T-helper 2 cell treated with Interferon-gamma antibody and Interleukin-4, amounts not matched to agents 5 μg/mL and 100 μg/mL, for 36 hours (primary cell): ENCODE data around the gene MXD3.

Experiments used
- DNase-seq: peaks from one replicate; pipeline ENCODE4 v3.0.0; 2021; ENCODE audit warnings: low spot score
- H3K27ac Mint-ChIP-seq: one replicate; pipeline ENCODE4 v1.8.0; 2021; ENCODE audit warnings: mild to moderate bottlenecking, mixed read lengths
- H3K27me3 Mint-ChIP-seq: one replicate; pipeline ENCODE4 v1.8.0; 2021; ENCODE audit warnings: low read depth, mixed read lengths
- H3K36me3 Mint-ChIP-seq: one replicate; pipeline ENCODE4 v1.8.0; 2021; ENCODE audit warnings: low read depth, mixed read lengths
- H3K4me1 Mint-ChIP-seq: one replicate; pipeline ENCODE4 v1.8.0; 2021; ENCODE audit warnings: low read depth, mixed read lengths
- H3K4me3 Mint-ChIP-seq: one replicate; pipeline ENCODE4 v1.8.0; 2022; ENCODE audit warnings: mild to moderate bottlenecking, moderate library complexity, mixed read lengths
- H3K9me3 Mint-ChIP-seq: one replicate; pipeline ENCODE4 v1.8.0; 2021; ENCODE audit warnings: mixed read lengths

The MXD3 gene

DNA sequence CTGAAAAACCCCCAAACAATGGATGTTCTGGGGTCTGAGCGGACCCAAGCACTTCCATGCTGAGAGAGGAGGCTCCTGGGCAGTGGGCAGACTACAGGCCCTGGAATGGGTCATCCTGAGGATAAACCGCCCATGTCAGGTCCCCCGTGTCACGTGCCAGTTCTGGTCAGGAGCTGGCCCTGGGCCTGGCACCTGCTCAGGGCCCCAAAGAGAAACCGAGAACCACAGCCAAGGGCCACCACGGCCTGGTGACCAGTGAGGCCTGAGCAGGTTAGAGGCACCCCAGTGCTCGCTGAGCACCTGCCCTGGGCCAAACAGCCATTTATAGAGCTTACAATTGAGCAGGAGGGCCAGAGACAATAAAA lies 24.0 kb upstream of the MXD3 start:
- no peak for DNase-seq
- H3K4me3 Mint-ChIP-seq, result no peak overlapping the region
- H3K27me3 Mint-ChIP-seq, result no peaks in the 10 kb centered on the region
- peaks cover 52% of the 10 kb centered on the region for H3K36me3 Mint-ChIP-seq
- no peak overlapping the region for H3K27ac Mint-ChIP-seq
- peaks cover 6% of the 10 kb centered on the region for H3K4me1 Mint-ChIP-seq
- no peaks in the 10 kb centered on the region for H3K9me3 Mint-ChIP-seq

GRCh38 chr5:177334781-177335700 lies 23.3 kb upstream of the MXD3 start:
- Mint-ChIP-seq H3K9me3 (no peaks in the 10 kb centered on the region), H3K27ac (no peak overlapping the region), H3K4me1 (peaks cover 4% of the 10 kb centered on the region), H3K4me3 (no peak overlapping the region), H3K27me3 (no peaks in the 10 kb centered on the region), H3K36me3 (peaks cover 53% of the 10 kb centered on the region)
- no peak for DNase-seq

- Mint-ChIP-seq H3K27ac (no peak overlapping the region), H3K9me3 (no peaks in the 10 kb centered on the region), H3K4me3 (no peak overlapping the region), H3K4me1 (no peaks in the 10 kb centered on the region), H3K27me3 (no peaks in the 10 kb centered on the region), H3K36me3 (peaks cover 50% of the 10 kb centered on the region)
- no peak for DNase-seq
These were observed 22.5 kb upstream of the MXD3 start for GRCh38 chr5:177334155-177334551.

GRCh38 chr5:177333420-177334154 lies 21.9 kb upstream of the MXD3 start:
- Mint-ChIP-seq H3K27ac (no peak overlapping the region), H3K4me1 (no peaks in the 10 kb centered on the region), H3K36me3 (peaks cover 44% of the 10 kb centered on the region), H3K9me3 (no peaks in the 10 kb centered on the region), H3K4me3 (no peak overlapping the region), H3K27me3 (no peaks in the 10 kb centered on the region)
- no peak for DNase-seq

- Mint-ChIP-seq H3K27me3 (no peaks in the 10 kb centered on the region), H3K9me3 (no peaks in the 10 kb centered on the region), H3K4me3 (no peak overlapping the region), H3K36me3 (peaks cover 44% of the 10 kb centered on the region), H3K4me1 (peaks cover under 1% of the 10 kb centered on the region), H3K27ac (no peak overlapping the region)
- no peak for DNase-seq
These were observed 21.2 kb upstream of the MXD3 start for GRCh38 chr5:177332896-177333260.

DNA sequence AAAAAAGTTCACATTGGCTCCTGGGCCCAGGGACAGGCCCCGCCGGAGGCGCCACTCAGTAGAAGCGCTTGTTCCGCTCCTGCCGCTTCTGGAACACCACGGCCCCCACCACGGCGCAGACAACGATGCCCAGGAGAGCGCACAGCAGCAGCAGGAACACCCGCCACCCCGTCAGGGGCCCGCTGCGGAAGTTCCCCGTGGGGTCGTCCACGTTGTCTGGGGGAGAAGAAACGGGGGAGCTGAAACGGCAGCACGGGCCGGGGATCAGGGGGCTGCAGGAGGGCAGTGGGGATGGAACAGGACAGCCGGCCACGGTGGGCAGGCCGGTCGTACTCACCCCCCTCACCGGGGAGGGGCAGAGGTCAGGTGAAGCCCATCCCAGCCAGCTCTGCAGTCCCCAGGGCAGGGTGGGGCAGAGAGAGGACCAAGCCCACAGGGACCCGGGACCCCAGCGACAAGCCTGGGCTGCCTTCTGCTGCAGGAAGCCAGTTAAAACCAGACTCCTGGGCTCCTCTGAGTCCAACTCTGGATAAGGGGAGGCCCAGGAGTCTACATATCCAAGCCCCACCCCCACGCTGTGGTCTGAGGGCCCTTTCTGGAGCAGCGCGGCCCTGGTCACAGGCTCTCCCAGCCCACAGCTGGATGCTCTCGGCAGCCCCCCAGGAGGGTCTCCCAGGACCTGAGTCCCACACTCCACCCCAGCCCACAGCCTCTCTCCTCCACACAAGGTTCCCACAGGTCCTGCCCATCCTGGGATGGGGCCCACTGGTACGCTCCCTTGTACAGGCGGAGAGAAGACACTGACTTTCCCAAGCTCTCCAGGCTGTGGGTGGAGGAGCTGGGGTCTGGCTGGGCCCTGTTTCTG lies 20.6 kb upstream of the MXD3 start:
- no peak for DNase-seq
- no peak overlapping the region for H3K27ac Mint-ChIP-seq
- peaks cover 49% of the 10 kb centered on the region for H3K36me3 Mint-ChIP-seq
- no peaks in the 10 kb centered on the region for H3K27me3 Mint-ChIP-seq
- no peaks in the 10 kb centered on the region for H3K9me3 Mint-ChIP-seq
- no peak overlapping the region for H3K4me3 Mint-ChIP-seq
- H3K4me1 Mint-ChIP-seq, result peaks cover 2% of the 10 kb centered on the region

- Mint-ChIP-seq H3K9me3 (no peaks in the 10 kb centered on the region), H3K36me3 (peaks cover 44% of the 10 kb centered on the region), H3K4me1 (peaks cover 2% of the 10 kb centered on the region), H3K27ac (no peak overlapping the region), H3K27me3 (no peaks in the 10 kb centered on the region), H3K4me3 (no peak overlapping the region)
- no peak for DNase-seq
These were observed 19.5 kb upstream of the MXD3 start for GRCh38 chr5:177330991-177331842.

DNA sequence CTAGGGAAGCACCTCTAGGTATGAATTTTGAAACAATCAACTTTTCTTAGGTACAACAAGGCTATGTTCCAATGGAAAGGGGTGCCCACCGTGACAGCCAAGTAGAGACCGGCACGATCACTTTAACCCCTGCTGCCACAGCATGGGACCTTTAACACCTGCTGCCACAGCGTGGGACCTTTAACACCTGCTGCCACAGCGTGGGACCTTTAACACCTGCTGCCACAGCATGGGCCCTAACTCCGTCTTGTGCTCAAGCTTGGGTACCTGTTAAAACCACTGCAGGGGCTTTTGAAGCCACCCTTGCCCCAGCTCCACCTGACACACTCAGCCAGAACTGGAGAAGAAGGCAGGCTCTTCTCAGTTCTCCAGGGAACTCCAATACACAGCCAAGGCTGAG lies 18.2 kb upstream of the MXD3 start:
- Mint-ChIP-seq H3K9me3 (no peaks in the 10 kb centered on the region), H3K4me1 (peaks cover 2% of the 10 kb centered on the region), H3K27ac (no peak overlapping the region), H3K4me3 (no peak overlapping the region), H3K36me3 (peaks cover 33% of the 10 kb centered on the region), H3K27me3 (no peaks in the 10 kb centered on the region)
- no peak for DNase-seq

DNA sequence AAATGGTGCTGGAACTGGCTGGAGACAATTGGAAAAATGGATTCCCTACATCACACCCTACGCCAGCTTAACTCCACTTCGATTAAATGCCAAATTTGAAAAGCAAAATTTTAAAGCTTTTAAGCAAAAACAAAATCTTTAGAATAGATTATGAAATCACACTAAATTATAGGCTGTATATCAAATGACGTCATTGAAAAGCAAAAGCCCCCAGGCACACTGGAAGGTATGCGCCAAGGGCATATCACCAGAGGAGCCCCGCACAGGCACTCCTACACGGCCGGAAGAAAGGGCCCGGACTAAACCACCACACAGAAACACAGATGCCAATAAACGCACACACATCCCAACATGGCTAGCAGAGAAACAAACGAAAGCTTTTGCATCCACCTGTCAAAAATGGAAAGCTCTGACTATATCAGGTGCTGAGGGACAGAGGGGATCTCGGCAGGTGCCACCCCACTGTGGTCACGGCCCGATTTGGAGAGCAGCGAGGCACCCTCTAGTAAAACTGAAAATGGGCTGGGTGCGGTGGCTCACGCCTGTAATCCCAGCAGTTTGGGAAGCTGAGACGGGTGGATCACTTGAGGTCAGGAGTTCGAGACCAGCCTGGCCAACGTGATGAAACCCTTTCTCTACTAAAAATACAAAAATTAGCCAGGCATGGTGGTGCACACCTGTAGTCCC lies 17.0 kb upstream of the MXD3 start:
- Mint-ChIP-seq H3K36me3 (peaks cover 24% of the 10 kb centered on the region), H3K27ac (no peak overlapping the region), H3K27me3 (no peaks in the 10 kb centered on the region), H3K4me3 (no peak overlapping the region), H3K4me1 (peaks cover 6% of the 10 kb centered on the region), H3K9me3 (no peaks in the 10 kb centered on the region)
- DNase-seq, result no peak

GRCh38 chr5:177327539-177328522 lies 16.1 kb upstream of the MXD3 start:
- H3K27me3 Mint-ChIP-seq, result no peaks in the 10 kb centered on the region
- peak overlapping the region; percentile 27 for H3K4me3 Mint-ChIP-seq
- DNase-seq, result no peak
- H3K9me3 Mint-ChIP-seq, result no peaks in the 10 kb centered on the region
- H3K36me3 Mint-ChIP-seq, result peaks cover 28% of the 10 kb centered on the region
- peaks cover 10% of the 10 kb centered on the region for H3K4me1 Mint-ChIP-seq
- H3K27ac Mint-ChIP-seq, result peak overlapping the region; percentile 70

GRCh38 chr5:177325868-177326381 lies 14.2 kb upstream of the MXD3 start:
- Mint-ChIP-seq H3K9me3 (no peaks in the 10 kb centered on the region), H3K4me1 (peaks cover 12% of the 10 kb centered on the region), H3K36me3 (peaks cover 28% of the 10 kb centered on the region), H3K27me3 (no peaks in the 10 kb centered on the region), H3K4me3 (no peak overlapping the region), H3K27ac (no peak overlapping the region)
- no peak for DNase-seq

DNA sequence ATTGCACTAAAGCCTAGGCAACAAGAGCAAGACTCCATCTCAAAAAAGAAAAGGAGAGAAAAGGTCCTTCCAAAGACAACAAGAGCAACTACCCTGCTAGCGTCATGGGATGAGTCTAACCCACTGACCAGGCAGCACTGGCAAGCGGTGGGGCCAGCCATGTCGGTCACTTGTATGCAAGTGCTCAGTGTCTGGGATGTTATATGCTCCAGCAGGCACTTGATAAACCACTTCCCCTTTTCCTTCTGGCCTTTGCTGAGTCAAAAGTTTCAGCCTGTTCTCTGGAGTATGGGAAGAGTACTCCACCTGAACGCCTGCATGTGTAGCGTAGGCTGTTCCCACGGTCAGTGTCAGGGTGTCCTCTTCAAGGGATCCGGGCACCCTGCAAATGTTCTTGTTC lies 9.2 kb upstream of the MXD3 start:
- no peaks in the 10 kb centered on the region for H3K27me3 Mint-ChIP-seq
- no peak overlapping the region for H3K4me3 Mint-ChIP-seq
- peaks cover 26% of the 10 kb centered on the region for H3K4me1 Mint-ChIP-seq
- H3K27ac Mint-ChIP-seq, result no peak overlapping the region
- peaks cover 26% of the 10 kb centered on the region for H3K36me3 Mint-ChIP-seq
- DNase-seq, result no peak
- peaks cover 13% of the 10 kb centered on the region for H3K9me3 Mint-ChIP-seq
